Activated CD8-positive, alpha-beta memory T cell treated with anti-CD3 and anti-CD28 coated beads, Interleukin-2, amount 50 U/mL, for 24 hours (primary cell): ENCODE results near the gene FRMD4A.

Experiments used
- DNase-seq: peaks from one replicate; pipeline ENCODE4 v3.0.0-alpha.2; 2020; ENCODE audit errors: extremely low read depth

FRMD4A gene

GRCh38 chr10:13820119-13820963 is 510.4 kb downstream of the FRMD4A start:
- no peak for DNase-seq

GRCh38 chr10:13816195-13816925 is 514.4 kb downstream of the FRMD4A start:
- no peak for DNase-seq

- no peak for DNase-seq
Observed at GRCh38 chr10:13815756-13816155, 515.0 kb downstream of the FRMD4A start.

- no peak for DNase-seq
Observed at GRCh38 chr10:13813550-13813949, 517.2 kb downstream of the FRMD4A start.

- no peak for DNase-seq
Observed at GRCh38 chr10:13812804-13813203, 517.9 kb downstream of the FRMD4A start.

- DNase-seq: no peak
Observed at GRCh38 chr10:13810568-13810967, 520.2 kb downstream of the FRMD4A start.

- no peak for DNase-seq
Observed at GRCh38 chr10:13809427-13809826, 521.3 kb downstream of the FRMD4A start.

GRCh38 chr10:13808556-13809391 is 522.0 kb downstream of the FRMD4A start:
- no peak for DNase-seq

GRCh38 chr10:13806419-13806818 is 524.3 kb downstream of the FRMD4A start:
- no peak for DNase-seq

GRCh38 chr10:13803566-13804554 is 526.9 kb downstream of the FRMD4A start:
- no peak for DNase-seq

- no peak for DNase-seq
Observed at GRCh38 chr10:13801907-13802288, 528.8 kb downstream of the FRMD4A start.

GRCh38 chr10:13801156-13801906 is 529.4 kb downstream of the FRMD4A start:
- DNase-seq: no peak

- no peak for DNase-seq
Observed at GRCh38 chr10:13797164-13797563, 533.6 kb downstream of the FRMD4A start.

GRCh38 chr10:13795653-13796555 is 534.8 kb downstream of the FRMD4A start:
- DNase-seq: no peak

- no peak for DNase-seq
Observed at GRCh38 chr10:13794992-13795612, 535.6 kb downstream of the FRMD4A start.

GRCh38 chr10:13792006-13792405 is 538.7 kb downstream of the FRMD4A start:
- DNase-seq: no peak

GRCh38 chr10:13791483-13791882 is 539.2 kb downstream of the FRMD4A start:
- DNase-seq: no peak

GRCh38 chr10:13790196-13790595 is 540.5 kb downstream of the FRMD4A start:
- no peak for DNase-seq

GRCh38 chr10:13789448-13789829 is 541.3 kb downstream of the FRMD4A start:
- no peak for DNase-seq
